ENCODE measurements around the gene GSK3B. TPM values are rescaled to one million over a fixed set of nuclear protein-coding genes. Genes with fewer than 3 reads are reported as not detected.

Gene GSK3B
- total and polyA plus RNA-seq, 10 of the 15 experiments (the other 5 are each of a cell fraction or from before 2014, with no cell fraction given), result 8.5 to 49.8 (median 25.5) TPM

DNA sequence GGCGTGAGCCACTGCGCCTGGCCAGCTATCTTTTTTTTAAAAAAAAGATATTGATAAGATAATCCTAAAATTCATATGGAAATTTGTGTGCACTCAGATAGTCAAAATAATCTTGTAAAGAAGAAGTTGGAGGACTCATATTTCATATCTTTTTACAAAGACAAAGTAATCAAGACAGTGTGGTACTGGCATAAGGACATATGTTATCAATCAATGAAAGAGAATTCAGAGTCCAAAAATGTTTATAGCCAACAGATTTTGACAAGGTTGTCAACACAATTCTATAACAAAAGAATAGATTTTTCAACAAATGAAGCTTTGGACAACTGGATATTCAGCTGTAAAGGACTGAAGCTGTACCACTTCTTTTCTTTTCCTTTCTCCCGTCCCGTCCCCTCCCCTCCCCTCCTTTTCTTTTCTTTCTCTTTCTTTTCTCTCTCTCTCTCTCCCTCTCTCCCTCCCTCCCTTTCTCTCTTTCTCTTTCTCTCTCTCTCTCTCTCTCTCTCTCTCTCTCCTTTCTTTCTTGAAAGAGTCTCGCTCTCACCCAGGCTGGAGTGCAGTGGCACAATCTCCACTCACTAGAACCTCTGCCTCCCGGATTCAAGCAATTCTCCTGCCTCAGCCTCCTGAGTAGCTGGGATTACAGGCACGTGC is 126.8 kb downstream of the GSK3B start:
- DNase-seq (ENCODE audit: low read depth, low spot score), result no peak
- ChIA-PET POLR2A (no interaction called here), RAD21 (ENCODE audit: unreplicated experiment) (interaction anchor here (0.7 to 1.1 kb wide), 2 partner anchors 76 to 1802 kb away, joined by 3 read pairs; no protein-coding TSS in a partner anchor), SMC1A (ENCODE audit: uncharacterized antibody, unreplicated experiment) (no interaction called here), CTCF (no interaction called here)
- H3K27me3 ChIP-seq (replicated peaks in 1 of 2; ENCODE audit: control insufficient read depth in 2 of 2, insufficient read depth in 2 of 2, low read length in 1 of 2), result no peaks in the 10 kb centered on the region
- H3K4me3 ChIP-seq, result no peak overlapping the region
- peaks cover 28% of the 10 kb centered on the region for H3K79me2 ChIP-seq (ENCODE audit: control insufficient read depth, insufficient read depth, low read length)
- no peak overlapping the region for H2AFZ ChIP-seq (ENCODE audit: control insufficient read depth, low read depth, low read length)
- H3K36me3 ChIP-seq (ENCODE audit: control insufficient read depth in 2 of 2, insufficient read depth in 2 of 2, low read length in 1 of 2), result no peaks in the 10 kb centered on the region; a peak in 1 of 4 replicates
- no peak for ATAC-seq
- 94% methylated on average over 7 of the region's 7 CpGs for WGBS (ENCODE audit: insufficient coverage, insufficient replicate concordance, low lambda C conversion rate, missing lambda C conversion rate)
- BruUV-seq (replicated peaks), result no TSS peak
- TF ChIP-seq MXI1 (IDR thresholded peaks at IDR 0.05; ENCODE audit: low read depth, low read length) (no peak), HCFC1 (IDR thresholded peaks at IDR 0.05; ENCODE audit: low read length) (no peak), HSF1 (IDR thresholded peaks at IDR 0.05; ENCODE audit: low read depth, low read length) (no peak), BRCA1 (IDR thresholded peaks at IDR 0.05; ENCODE audit: low read depth, low read length) (no peak), POLR2AphosphoS2 (IDR thresholded peaks at IDR 0.05; ENCODE audit: low read depth, low read length) (no peak), CBX5 (IDR thresholded peaks at IDR 0.05; ENCODE audit: low read depth) (no peak), PAX8 (IDR thresholded peaks at IDR 0.05) (no peak), ZNF217 (IDR thresholded peaks at IDR 0.05) (no peak), RELA (IDR thresholded peaks at IDR 0.05; ENCODE audit: borderline replicate concordance, partially characterized antibody) (no peak), CBFB (IDR thresholded peaks at IDR 0.05; ENCODE audit: low read depth) (no peak), SMAD5 (IDR thresholded peaks at IDR 0.05; ENCODE audit: low read depth) (no peak), CHD1 (IDR thresholded peaks at IDR 0.05; ENCODE audit: low read depth, low read length) (no peak), ZSCAN29 (IDR thresholded peaks at IDR 0.05) (no peak)
- TF ChIP-seq, protein P1, sequence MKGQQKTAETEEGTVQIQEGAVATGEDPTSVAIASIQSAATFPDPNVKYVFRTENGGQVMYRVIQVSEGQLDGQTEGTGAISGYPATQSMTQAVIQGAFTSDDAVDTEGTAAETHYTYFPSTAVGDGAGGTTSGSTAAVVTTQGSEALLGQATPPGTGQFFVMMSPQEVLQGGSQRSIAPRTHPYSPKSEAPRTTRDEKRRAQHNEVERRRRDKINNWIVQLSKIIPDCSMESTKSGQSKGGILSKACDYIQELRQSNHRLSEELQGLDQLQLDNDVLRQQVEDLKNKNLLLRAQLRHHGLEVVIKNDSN (IDR thresholded peaks at IDR 0.05; ENCODE audit: borderline replicate concordance, extremely low read length, insufficient read depth, low read depth, low read length), result no peak
- TF ChIP-seq, protein P2, sequence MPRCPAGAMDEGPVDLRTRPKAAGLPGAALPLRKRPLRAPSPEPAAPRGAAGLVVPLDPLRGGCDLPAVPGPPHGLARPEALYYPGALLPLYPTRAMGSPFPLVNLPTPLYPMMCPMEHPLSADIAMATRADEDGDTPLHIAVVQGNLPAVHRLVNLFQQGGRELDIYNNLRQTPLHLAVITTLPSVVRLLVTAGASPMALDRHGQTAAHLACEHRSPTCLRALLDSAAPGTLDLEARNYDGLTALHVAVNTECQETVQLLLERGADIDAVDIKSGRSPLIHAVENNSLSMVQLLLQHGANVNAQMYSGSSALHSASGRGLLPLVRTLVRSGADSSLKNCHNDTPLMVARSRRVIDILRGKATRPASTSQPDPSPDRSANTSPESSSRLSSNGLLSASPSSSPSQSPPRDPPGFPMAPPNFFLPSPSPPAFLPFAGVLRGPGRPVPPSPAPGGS (IDR thresholded peaks at IDR 0.05; ENCODE audit: borderline replicate concordance, insufficient read depth, low read depth, low read length, poor library complexity, severe bottlenecking), result no peak
- TF ChIP-seq, protein P3, sequence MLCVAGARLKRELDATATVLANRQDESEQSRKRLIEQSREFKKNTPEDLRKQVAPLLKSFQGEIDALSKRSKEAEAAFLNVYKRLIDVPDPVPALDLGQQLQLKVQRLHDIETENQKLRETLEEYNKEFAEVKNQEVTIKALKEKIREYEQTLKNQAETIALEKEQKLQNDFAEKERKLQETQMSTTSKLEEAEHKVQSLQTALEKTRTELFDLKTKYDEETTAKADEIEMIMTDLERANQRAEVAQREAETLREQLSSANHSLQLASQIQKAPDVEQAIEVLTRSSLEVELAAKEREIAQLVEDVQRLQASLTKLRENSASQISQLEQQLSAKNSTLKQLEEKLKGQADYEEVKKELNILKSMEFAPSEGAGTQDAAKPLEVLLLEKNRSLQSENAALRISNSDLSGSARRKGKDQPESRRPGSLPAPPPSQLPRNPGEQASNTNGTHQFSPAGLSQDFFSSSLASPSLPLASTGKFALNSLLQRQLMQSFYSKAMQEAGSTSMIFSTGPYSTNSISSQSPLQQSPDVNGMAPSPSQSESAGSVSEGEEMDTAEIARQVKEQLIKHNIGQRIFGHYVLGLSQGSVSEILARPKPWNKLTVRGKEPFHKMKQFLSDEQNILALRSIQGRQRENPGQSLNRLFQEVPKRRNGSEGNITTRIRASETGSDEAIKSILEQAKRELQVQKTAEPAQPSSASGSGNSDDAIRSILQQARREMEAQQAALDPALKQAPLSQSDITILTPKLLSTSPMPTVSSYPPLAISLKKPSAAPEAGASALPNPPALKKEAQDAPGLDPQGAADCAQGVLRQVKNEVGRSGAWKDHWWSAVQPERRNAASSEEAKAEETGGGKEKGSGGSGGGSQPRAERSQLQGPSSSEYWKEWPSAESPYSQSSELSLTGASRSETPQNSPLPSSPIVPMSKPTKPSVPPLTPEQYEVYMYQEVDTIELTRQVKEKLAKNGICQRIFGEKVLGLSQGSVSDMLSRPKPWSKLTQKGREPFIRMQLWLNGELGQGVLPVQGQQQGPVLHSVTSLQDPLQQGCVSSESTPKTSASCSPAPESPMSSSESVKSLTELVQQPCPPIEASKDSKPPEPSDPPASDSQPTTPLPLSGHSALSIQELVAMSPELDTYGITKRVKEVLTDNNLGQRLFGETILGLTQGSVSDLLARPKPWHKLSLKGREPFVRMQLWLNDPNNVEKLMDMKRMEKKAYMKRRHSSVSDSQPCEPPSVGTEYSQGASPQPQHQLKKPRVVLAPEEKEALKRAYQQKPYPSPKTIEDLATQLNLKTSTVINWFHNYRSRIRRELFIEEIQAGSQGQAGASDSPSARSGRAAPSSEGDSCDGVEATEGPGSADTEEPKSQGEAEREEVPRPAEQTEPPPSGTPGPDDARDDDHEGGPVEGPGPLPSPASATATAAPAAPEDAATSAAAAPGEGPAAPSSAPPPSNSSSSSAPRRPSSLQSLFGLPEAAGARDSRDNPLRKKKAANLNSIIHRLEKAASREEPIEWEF (IDR thresholded peaks at IDR 0.05; ENCODE audit: insufficient replicate concordance, low read depth, low read length), result no peak
- no peaks in the 10 kb centered on the region for H3K4me1 ChIP-seq (ENCODE audit: control insufficient read depth, insufficient read depth, low read length)
- H3K4me2 ChIP-seq (ENCODE audit: control insufficient read depth, insufficient read depth), result no peak overlapping the region
- FAIRE-seq, result no peak
- no peak overlapping the region for H3K9ac ChIP-seq (ENCODE audit: control insufficient read depth, insufficient read depth, low read length)
- no peak overlapping the region for H3K27ac ChIP-seq (ENCODE audit: control insufficient read depth, insufficient read depth)
- H3K9me3 ChIP-seq (replicated peaks; ENCODE audit: control insufficient read depth, insufficient read depth, low read length), result peaks cover 4% of the 10 kb centered on the region; the same call in 2 of the 3 replicates
- intact Hi-C loops (cut with micrococcal nuclease; ENCODE audit: unreplicated experiment), result no loop called here
- in situ Hi-C loops (cut with MboI), result no loop called here
- H4K20me1 ChIP-seq (ENCODE audit: control insufficient read depth, insufficient read depth), result no peaks in the 10 kb centered on the region
